ENCODE data around the gene ACP4.
"Not testable (repeated sequence)": the region's sequence is repeated elsewhere in the genome, so short reads cannot be mapped to it uniquely, and the experiment has no call there.

Gene ACP4

GRCh38 chr19:50773454-50773853 is 16.8 kb upstream of the ACP4 start:
- in situ Hi-C loops (cut with HindIII; ENCODE audit: low sequenced_read_pairs), result not testable (repeated sequence)

- in situ Hi-C loops (cut with HindIII; ENCODE audit: low sequenced_read_pairs), result no loop called here
These were observed 14.1 kb upstream of the ACP4 start for GRCh38 chr19:50776131-50776530.

- in situ Hi-C loops (cut with HindIII; ENCODE audit: low sequenced_read_pairs), result no loop called here
These were observed 13.0 kb upstream of the ACP4 start for GRCh38 chr19:50777261-50777660.

- in situ Hi-C loops (cut with HindIII; ENCODE audit: low sequenced_read_pairs), result no loop called here
These were observed 12.3 kb upstream of the ACP4 start for GRCh38 chr19:50777830-50778303.

GRCh38 chr19:50778906-50779430 is 11.2 kb upstream of the ACP4 start:
- in situ Hi-C loops (cut with HindIII; ENCODE audit: low sequenced_read_pairs), result no loop called here

GRCh38 chr19:50779504-50780457 is 10.4 kb upstream of the ACP4 start:
- in situ Hi-C loops (cut with HindIII; ENCODE audit: low sequenced_read_pairs), result no loop called here

- in situ Hi-C loops (cut with HindIII; ENCODE audit: low sequenced_read_pairs), result no loop called here
These were observed 9.3 kb upstream of the ACP4 start for GRCh38 chr19:50780753-50781435.

GRCh38 chr19:50783848-50784152 is 6.4 kb upstream of the ACP4 start:
- in situ Hi-C loops (cut with HindIII; ENCODE audit: low sequenced_read_pairs), result not testable (repeated sequence)

GRCh38 chr19:50784710-50785109 is 5.5 kb upstream of the ACP4 start:
- in situ Hi-C loops (cut with HindIII; ENCODE audit: low sequenced_read_pairs), result no loop called here

GRCh38 chr19:50785329-50785728 is 4.9 kb upstream of the ACP4 start:
- in situ Hi-C loops (cut with HindIII; ENCODE audit: low sequenced_read_pairs), result no loop called here

- in situ Hi-C loops (cut with HindIII; ENCODE audit: low sequenced_read_pairs), result no loop called here
These were observed 780 bp downstream of the ACP4 start for GRCh38 chr19:50790922-50791467.

GRCh38 chr19:50791594-50792271 is 1.5 kb downstream of the ACP4 start:
- in situ Hi-C loops (cut with HindIII; ENCODE audit: low sequenced_read_pairs), result no loop called here

GRCh38 chr19:50792272-50793250 is 2.3 kb downstream of the ACP4 start:
- in situ Hi-C loops (cut with HindIII; ENCODE audit: low sequenced_read_pairs), result no loop called here

GRCh38 chr19:50793558-50794065 is 3.4 kb downstream of the ACP4 start:
- in situ Hi-C loops (cut with HindIII; ENCODE audit: low sequenced_read_pairs), result no loop called here

GRCh38 chr19:50794074-50794875 is 4.1 kb downstream of the ACP4 start:
- in situ Hi-C loops (cut with HindIII; ENCODE audit: low sequenced_read_pairs), result no loop called here

GRCh38 chr19:50794876-50795663 is 4.9 kb downstream of the ACP4 start:
- in situ Hi-C loops (cut with HindIII; ENCODE audit: low sequenced_read_pairs), result no loop called here

GRCh38 chr19:50795664-50796073 is 5.5 kb downstream of the ACP4 start:
- in situ Hi-C loops (cut with HindIII; ENCODE audit: low sequenced_read_pairs), result no loop called here

- in situ Hi-C loops (cut with HindIII; ENCODE audit: low sequenced_read_pairs), result no loop called here
These were observed 6.0 kb downstream of the ACP4 start for GRCh38 chr19:50796128-50796633.

All from endothelial cell of hepatic sinusoid (primary cell).